KOPT-K1 (cell line): ENCODE measurements around the gene ORM1.
A peak's percentile ranks its signal among the peaks of the same experiment; 100 is the strongest.

ENCODE experiments used
- H3K27ac ChIP-seq: fragments of 200-600 bp; sonication (generic); 2 replicates; pipeline ENCODE4 v1.5.1; 2016; ENCODE audit warnings: antibody characterized with exemption, mild to moderate bottlenecking, low read depth, low read length; ENCODE audit not compliant: poor library complexity, severe bottlenecking
- H3K36me3 ChIP-seq: fragments of 200-600 bp; sonication (generic); 2 replicates; pipeline ENCODE4 v1.5.1; 2017; ENCODE audit warnings: antibody characterized with exemption, mild to moderate bottlenecking, low read length, moderate library complexity; ENCODE audit not compliant: insufficient read depth
- H3K9me3 ChIP-seq: fragments of 200-600 bp; sonication (generic); 2 replicates; pipeline ENCODE4 v1.5.1; 2017; ENCODE audit warnings: antibody characterized with exemption, low read length, mild to moderate bottlenecking; ENCODE audit not compliant: insufficient read depth, poor library complexity, severe bottlenecking

ORM1 gene

DNA sequence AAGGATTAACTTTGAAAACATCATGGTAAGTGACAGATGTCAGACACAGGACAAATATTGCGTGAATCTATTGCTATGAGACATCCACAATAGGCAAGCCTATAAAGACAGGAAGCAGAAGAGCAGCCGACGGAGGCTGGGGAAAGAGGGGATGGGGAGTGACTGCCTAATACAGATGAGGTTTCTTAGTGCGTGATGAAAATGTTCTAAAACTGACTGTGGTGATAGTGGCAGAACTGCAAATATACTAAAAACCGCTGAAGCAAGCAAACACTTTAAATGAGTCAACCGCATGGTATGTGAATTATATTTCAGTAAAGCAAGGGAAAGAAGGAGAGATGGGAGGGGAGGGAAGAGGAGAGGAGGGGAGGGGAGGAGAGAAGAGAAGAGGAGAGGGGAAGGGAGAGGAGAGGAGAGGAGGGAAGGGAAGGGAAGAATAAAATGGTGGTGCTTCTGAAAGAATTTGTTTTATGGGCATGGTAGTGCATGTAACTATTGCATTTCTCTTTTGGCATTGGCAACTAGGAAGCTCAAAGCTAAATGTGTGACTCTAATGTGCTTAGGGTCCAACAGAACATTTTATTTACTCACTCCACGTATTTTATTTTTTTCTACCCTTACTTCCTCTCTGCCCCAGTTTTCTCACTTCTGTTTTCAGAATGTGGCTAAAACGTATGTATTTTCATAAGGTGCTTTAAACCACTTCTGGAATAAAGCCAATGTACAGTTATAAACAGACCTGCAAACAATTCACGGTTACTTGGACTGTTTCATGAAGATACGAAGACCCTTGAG lies 43.6 kb downstream of the ORM1 start:
- peak overlapping the region; percentile 50 for H3K27ac ChIP-seq
- H3K36me3 ChIP-seq, result peaks cover 98% of the 10 kb centered on the region
- no peaks in the 10 kb centered on the region for H3K9me3 ChIP-seq

DNA sequence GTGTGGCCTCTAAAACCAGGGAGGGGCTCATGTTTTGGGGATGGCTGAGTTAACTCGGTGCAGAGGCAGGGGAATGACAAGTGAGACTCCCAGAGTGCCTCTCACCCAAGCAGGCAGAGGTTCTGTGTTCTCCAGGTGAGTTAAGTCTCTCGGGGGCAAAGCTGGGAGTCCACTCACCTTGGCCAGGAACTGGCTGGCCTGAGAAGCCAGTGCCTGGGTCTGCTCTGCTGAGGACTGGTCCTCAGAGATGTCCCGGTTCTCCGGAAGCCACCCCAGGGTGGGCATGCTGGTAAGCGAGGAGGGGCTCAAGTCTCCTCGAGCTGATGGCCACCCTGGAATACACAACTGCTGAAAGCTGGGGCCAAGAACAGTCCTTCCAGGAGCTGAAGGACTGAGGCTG lies 44.5 kb downstream of the ORM1 start:
- Histone ChIP-seq H3K27ac (peak overlapping the region; percentile 50), H3K36me3 (peaks cover 93% of the 10 kb centered on the region), H3K9me3 (no peaks in the 10 kb centered on the region)

DNA sequence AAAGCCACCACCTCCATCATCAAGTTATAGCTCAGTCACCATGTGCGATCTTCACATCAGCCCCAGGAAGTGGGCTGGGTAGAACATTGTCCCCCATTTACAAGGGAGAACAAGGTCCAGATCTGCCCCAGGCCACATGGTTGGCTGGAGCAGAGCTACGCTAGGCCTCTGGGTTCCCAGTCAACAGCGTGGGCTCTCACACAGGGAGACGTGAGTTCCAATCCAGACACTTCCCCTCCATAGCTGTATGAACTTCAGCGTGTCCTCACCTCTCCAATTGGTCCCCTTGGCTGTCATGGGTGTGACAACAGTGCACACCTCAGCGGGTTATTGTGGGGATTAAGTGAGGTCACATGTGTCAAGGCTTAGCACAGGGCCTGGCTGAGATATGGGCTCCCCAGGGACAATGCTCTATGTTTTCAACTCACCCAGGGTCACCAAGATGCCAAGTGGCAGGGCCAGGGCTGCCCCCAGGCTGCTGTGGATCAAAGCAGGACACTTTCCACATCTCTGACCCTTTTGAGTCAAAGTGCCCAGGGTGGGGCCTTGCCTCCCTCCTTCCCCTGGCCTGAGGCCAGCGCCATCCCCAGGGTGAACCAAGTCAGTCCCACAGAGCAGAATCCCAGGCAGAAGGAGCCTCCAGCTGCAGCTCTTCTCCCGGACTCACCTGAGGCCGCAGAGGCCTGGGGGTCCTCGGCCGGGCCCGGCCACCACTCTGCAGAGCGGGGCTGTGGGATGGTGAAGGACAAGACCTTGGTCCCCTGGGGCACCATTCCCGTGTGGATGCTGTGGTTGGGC lies 45.1 kb downstream of the ORM1 start:
- H3K9me3 ChIP-seq, result no peaks in the 10 kb centered on the region
- H3K27ac ChIP-seq, result peak overlapping the region; percentile 50
- peaks cover 87% of the 10 kb centered on the region for H3K36me3 ChIP-seq

DNA sequence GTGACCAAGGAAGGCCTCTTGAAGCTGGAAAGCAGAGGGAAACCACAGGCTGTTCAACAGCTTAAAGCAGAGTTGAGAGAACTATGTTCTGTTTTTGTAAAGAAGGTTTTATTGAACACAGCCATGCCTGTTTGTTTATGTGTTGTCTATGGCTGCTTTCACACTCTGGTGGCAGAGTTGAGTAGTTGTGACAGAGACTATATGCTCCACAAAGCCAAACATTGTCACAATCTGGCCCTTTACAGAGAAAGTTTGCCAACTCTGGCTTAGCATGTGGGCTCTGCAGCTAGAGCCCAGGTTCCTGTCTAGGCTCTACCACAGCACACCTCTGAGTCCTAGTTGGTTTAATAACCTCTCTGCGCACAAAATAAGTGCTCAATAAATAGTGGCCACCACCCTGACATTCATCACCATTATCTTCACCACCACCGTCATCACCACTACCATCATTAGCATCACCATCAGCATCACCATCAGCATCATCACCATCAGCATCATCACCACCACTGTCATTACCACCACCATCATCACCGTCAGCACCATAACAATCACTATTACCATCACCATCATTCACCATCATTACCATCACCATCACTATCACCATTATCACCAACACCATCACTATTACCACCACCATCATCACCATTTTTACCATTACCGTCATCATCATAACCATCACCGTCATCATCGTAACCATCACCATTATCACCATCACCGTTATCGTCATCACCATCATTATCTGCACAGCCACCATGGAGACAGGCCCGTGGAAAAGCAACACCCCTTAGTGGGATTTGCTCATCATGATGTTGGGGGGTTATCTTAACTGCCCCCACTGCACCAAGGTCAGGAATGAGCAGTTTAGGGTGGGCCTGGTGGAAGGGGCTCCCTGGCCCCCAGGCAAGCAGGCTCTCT lies 46.6 kb downstream of the ORM1 start:
- Histone ChIP-seq H3K27ac (peak overlapping the region; percentile 97), H3K36me3 (peaks cover 83% of the 10 kb centered on the region)

DNA sequence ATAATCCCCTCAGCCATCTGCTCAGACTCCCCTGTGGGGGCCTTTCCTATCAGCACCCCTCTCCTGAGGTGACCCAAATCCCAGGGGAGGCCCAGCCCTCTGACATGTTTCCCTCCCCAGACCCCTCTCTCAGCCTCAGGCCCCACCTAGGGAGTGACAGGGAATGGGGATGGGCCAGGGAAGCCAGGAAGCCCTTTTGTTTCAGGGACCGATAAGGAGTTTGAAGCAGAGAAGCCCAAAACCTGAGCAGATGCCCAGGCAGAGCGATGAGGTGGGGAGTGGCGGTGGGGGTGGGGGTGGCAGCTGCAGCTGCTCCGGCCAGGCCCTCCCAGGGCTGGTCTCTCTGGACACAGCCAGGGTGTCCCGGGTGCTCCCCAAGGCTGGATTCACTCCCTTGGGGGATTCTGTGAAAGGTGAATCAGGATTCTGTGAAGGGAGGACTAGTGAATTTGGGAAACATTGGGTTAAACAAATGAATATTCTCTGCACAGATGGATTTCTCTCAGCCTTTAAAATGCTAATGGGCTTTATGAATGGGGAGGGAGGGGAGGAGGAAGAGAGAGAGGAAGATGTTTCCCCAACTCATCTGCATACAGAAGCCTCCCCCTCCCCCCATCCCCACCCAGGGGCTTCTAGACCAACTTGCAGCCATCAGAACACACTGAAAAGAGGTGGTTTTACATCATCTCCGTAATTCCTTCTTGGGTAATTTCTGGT lies 47.5 kb downstream of the ORM1 start:
- H3K9me3 ChIP-seq, result no peaks in the 10 kb centered on the region
- peaks cover 84% of the 10 kb centered on the region for H3K36me3 ChIP-seq
- peak overlapping the region; percentile 97 for H3K27ac ChIP-seq

More for the DNA sequence above, 46.6 kb downstream of the ORM1 start:
- H3K9me3 ChIP-seq, result no peaks in the 10 kb centered on the region

DNA sequence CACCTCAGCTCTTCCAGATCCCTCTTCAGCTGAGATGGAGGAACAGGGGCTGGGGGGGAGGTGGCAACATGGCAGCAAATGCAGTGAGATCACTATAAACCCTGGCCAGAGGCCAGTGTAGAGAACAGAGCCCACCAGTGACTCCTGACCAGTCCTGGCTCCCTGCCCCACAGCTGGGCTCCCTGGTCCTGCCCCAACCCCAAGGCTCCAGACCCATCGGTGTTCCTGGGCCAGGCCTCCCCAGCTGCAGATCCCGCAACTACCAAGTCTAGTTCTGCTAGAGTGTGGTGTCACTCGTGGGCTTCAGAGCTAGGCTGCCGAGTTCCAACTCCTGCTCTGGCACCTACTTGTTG lies 48.0 kb downstream of the ORM1 start:
- no peaks in the 10 kb centered on the region for H3K9me3 ChIP-seq
- peak overlapping the region; percentile 97 for H3K27ac ChIP-seq
- H3K36me3 ChIP-seq, result peaks cover 82% of the 10 kb centered on the region

DNA sequence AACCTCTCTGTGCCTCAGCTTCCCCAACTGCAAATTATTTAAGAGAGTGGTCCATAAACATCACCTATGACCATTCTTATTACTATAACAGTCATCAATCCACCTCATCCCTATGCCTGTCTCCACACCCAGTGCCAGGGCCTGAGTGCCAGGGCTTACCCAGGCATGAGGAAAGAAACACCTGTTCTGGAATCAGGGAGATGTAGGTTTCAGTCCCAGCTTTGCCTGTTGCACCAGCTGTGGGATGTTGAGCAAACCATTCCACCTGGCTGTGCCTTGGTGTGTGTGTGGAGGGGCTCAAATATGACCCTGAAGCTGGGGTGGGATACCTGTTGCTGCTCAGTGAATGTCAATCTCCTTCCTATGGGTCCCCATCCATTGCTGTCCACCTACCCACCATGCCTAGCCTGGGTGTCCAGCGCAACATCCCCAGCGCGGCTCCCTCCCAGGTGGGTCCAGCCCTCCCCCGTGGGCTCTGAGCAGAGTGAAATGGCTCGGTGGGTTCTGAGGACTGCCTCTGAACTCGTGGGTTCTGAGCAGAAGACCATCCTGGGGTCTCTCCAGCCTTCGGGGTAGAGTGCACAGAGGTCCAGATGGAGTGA lies 48.5 kb downstream of the ORM1 start:
- peaks cover 80% of the 10 kb centered on the region for H3K36me3 ChIP-seq
- H3K9me3 ChIP-seq, result no peaks in the 10 kb centered on the region
- H3K27ac ChIP-seq, result peak overlapping the region; percentile 97

DNA sequence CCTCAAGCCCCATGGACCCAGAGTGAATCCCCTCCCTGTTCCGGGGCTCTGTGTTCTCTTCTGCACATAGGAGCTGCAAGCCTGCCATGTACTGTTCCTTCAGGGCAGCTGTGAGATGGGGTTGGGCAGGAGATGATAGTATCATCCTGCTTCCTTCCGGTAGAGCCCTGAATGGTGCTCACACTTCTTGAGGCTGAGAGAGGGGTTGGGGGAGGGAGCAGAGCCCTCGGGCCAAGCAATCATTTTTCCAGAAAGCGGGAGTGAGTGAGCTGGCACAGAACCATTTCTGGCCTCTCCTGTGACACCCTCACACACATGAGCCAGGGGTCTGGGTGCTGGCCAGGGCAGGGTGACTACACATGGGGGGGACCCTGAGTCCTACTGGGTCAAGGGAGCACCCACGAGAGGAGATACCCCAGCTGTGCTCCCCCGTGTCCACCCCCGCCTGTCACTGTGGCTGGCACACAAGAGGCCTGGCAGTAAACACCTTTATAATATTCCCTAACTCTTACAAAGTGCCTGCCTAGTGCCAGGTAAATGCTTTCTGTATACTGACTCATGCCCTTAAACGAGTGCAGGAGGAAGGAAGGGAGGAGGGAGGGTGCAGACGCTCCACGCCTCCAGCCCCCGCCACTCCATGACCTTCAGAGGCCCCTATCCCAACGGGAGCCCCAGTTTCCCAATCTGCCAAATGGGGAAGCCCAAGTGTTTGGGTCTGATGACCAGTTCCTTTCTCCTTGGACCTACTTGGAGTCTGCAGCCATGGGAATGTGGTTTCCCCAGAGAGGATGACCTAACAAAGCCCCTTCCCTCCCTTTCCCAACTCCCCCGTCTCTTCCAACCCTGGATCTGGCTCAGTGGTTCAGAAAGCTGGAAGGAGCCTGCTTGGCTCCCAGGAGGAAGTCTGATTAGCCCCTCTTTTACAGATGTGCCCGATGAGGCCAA lies 49.3 kb downstream of the ORM1 start:
- peak overlapping the region; percentile 97 for H3K27ac ChIP-seq
- H3K36me3 ChIP-seq, result peaks cover 80% of the 10 kb centered on the region
- no peaks in the 10 kb centered on the region for H3K9me3 ChIP-seq

DNA sequence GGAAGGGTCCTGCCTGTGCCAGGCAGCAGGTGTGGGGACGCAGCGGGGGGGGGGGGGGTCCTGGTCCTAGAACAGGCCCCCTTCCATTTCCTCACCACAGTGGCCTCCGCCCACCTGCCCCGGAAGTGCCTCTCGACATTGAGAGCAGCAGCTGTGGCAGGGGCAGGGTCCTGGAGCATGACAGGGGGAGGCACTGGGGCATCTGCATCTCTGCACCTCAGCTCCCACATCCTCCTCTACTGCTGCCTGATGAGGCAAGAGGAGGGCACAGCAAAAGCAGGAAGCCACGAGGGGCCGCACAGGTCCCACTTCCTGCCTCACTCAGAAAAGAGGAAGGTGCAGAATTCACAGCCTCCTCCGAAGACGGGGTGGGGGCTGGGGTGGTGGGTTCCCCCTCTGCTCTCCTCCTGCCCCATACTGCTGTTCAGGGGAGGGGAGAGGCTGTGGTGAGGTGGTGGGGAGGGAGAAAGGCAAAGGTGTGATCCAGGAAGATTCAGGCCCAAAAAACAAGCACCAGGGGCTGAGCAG lies 50.1 kb downstream of the ORM1 start:
- peak overlapping the region; percentile 97 for H3K27ac ChIP-seq
- H3K36me3 ChIP-seq, result peaks cover 80% of the 10 kb centered on the region
- no peaks in the 10 kb centered on the region for H3K9me3 ChIP-seq

DNA sequence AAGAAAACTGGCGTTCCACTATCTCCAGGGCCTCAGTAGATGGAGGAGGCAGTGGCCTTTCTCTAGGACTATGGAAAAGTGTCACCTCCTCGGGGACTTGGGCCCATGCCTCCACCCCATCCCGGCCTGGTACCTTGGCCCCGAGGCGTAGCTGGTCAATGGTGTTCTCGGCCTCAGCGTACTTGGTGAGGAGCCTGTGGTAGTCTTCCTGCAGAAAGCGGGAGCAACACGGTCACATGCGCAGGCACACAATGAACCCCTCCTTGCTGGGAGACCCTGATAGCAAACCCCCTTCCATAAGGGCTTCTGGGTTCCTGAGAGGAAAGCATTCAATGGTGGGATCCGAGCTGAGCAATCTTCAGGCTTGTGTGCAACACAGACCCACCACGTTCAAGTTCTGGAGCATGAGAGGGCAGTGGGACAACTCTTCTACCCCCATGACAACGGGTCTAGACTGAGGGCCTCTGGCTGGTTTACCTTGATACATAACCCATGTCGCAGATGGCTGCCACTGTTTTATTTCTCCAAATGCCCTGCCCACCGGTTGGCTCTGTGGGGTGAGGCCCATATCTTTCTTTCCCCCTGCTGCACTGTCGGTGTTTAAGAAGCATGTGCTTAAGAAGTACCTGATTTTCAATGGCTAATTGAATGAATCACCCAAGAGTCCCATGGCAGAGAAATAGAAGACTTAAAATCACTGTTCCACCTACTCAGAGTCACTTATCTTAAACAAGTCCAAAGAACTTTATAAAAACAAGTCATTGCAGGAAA lies 51.2 kb downstream of the ORM1 start:
- Histone ChIP-seq H3K36me3 (peaks cover 80% of the 10 kb centered on the region), H3K9me3 (no peaks in the 10 kb centered on the region), H3K27ac (peak overlapping the region; percentile 97)

DNA sequence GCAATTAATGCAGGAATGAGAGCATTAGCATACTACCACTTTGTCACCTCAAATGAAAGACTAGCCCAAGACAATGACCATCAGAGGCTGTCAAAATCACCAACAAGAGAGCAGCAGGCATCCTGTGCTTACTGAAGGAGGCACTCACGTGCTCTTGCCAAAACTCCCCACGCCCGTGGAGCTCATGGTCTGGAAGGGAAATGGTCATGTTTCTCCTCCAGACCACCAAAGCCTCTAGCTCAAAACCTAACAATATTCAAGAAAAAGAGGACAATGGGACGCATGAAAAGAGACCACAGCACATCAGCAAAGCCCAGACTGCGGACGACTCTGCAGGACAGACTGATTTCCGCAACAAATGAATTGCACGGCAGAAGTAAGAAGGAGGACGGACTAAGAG lies 52.0 kb downstream of the ORM1 start:
- Histone ChIP-seq H3K36me3 (peaks cover 80% of the 10 kb centered on the region), H3K9me3 (no peaks in the 10 kb centered on the region), H3K27ac (peak overlapping the region; percentile 97)

DNA sequence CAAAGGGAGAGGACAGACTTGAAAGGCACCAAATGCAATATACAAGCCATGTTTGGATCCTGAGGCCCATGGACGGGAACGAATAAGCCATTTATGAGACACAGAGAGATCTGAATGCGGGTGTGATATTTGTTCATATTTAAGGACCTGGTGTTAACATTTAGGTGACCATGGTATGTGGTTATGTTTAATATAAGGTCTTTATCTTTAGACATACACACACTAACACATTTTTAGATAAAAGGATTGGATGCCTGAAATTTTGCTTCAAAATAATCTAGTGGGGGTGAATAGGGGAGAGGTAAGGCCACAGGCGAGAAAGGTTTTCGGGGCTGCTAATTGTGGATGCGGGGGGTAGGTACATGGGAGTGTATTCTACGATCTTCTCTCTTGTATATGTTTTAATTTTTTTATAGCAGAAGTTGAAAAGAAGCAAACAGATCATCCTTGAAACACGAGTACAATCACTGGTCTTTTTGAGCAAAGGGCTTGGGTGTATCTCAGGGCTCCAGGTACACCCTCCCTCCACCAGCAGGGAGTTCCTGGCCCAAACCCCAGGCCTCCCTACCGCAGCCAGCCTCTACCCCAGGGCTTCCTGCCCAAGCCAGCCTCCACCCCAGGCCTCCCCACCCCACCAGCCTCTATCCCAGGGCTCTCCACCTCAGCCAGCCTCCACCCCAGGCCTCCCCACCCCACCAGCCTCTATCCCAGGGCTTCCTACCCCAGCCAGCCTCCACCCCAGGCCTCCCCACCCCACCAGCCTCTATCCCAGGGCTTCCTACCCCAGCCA lies 52.7 kb downstream of the ORM1 start:
- no peaks in the 10 kb centered on the region for H3K9me3 ChIP-seq
- peaks cover 80% of the 10 kb centered on the region for H3K36me3 ChIP-seq
- peak overlapping the region; percentile 97 for H3K27ac ChIP-seq
